ENCODE measurements around the gene CIB2. TPM values are rescaled to one million over a fixed set of nuclear protein-coding genes. Genes with fewer than 3 reads are reported as not detected.

CIB2 gene
- total RNA-seq: 1 to 10 TPM; 2.6 to 5.1 (median 4.4) TPM
- polyA plus RNA-seq: 1 to 10 TPM; 1.5 to 3.3 TPM

- peak; percentile 52 to 81 (median 66) for TF ChIP-seq CTCF (IDR thresholded peaks at IDR 0.05)
- peak; percentile 93 to 97 (median 97) for ATAC-seq
- Histone ChIP-seq H3K27me3 (no peaks in the 10 kb centered on the region), H3K4me1 (peaks cover 0 to 8% (median 0%) of the 10 kb centered on the region in 3 donors), H3K4me3 (peak within 1 kb of the TSS; percentile 56 to 84 (median 76)), H3K9me3 (no peaks in the 10 kb centered on the region), H3K27ac (peak within 1 kb of the TSS; percentile 67 to 74 (median 73)), H3K36me3 (no peaks in the 10 kb centered on the region)
- intact Hi-C loops (cut with DNase I): no loop called here
- peak; percentile 52 to 91 (median 80) for DNase-seq
- WGBS, 2 donors: 0% methylated on average over 66 to 79 of the region's 79 CpGs
- no peak for FAIRE-seq
Measured at GRCh38 chr15:78131295-78132061, at the start of gene CIB2. Gene CIB2 (minus strand): TSS chr15:78131445. CDS start chr15:78131215, 230 bp downstream.

GRCh38 chr15:78179906-78180305, 48.7 kb upstream of the CIB2 start:
- Histone ChIP-seq H3K9me3 (no peaks in the 10 kb centered on the region), H3K4me3 (no peak overlapping the region), H3K4me1 (no peaks in the 10 kb centered on the region), H3K27ac (no peak overlapping the region), H3K36me3 (no peaks in the 10 kb centered on the region), H3K27me3 (no peaks in the 10 kb centered on the region)
- intact Hi-C loops (cut with DNase I): loop anchor here in 1 of 3 donors (5.0 kb wide), 1 partner anchor 62 kb away; no protein-coding TSS in a partner anchor
- ATAC-seq: no peak
- DNase-seq: no peak
- WGBS, 2 donors: 72 to 86% methylated on average over 5 of the region's 5 CpGs
- FAIRE-seq: no peak
- TF ChIP-seq CTCF (IDR thresholded peaks at IDR 0.05): no peak

GRCh38 chr15:78179286-78179840, 48.1 kb upstream of the CIB2 start:
- intact Hi-C loops (cut with DNase I): loop anchor here in 1 of 3 donors (5.0 kb wide), 1 partner anchor 63 kb away; no protein-coding TSS in a partner anchor
- no peaks in the 10 kb centered on the region for H3K36me3 ChIP-seq
- no peak for TF ChIP-seq CTCF (IDR thresholded peaks at IDR 0.05)
- no peak overlapping the region for H3K4me3 ChIP-seq
- FAIRE-seq: no peak
- no peaks in the 10 kb centered on the region for H3K27me3 ChIP-seq
- no peaks in the 10 kb centered on the region for H3K4me1 ChIP-seq
- no peak for ATAC-seq
- no peak overlapping the region for H3K27ac ChIP-seq
- DNase-seq: no peak
- WGBS, 2 donors: 80 to 83% methylated on average over 12 of the region's 12 CpGs
- H3K9me3 ChIP-seq: no peaks in the 10 kb centered on the region

GRCh38 chr15:78178064-78178463, 46.8 kb upstream of the CIB2 start:
- ATAC-seq: no peak
- FAIRE-seq: no peak
- Histone ChIP-seq H3K9me3 (no peaks in the 10 kb centered on the region), H3K4me1 (no peaks in the 10 kb centered on the region), H3K4me3 (no peak overlapping the region), H3K27ac (no peak overlapping the region), H3K36me3 (no peaks in the 10 kb centered on the region), H3K27me3 (no peaks in the 10 kb centered on the region)
- no peak for DNase-seq
- TF ChIP-seq CTCF (IDR thresholded peaks at IDR 0.05): no peak
- 72 to 80% methylated on average over 6 of the region's 6 CpGs for WGBS, 2 donors
- intact Hi-C loops (cut with DNase I): loop anchor here in 1 of 3 donors (5.0 kb wide), 1 partner anchor 64 kb away; no protein-coding TSS in a partner anchor
